HEK293 (cell line): Measurements from ENCODE around the gene PMF1.

Experiments
- CTCF ChIA-PET: fragments of 350-600 bp; formaldehyde crosslinking; extraction: SDS; loops from one replicate; lab custom pipeline; 2021; ENCODE audit warnings: antibody characterized with exemption; lab: Yijun Ruan, JAX
- POLR2A ChIA-PET: fragments of 300-600 bp; formaldehyde crosslinking; extraction: SDS; loops from one replicate; lab custom pipeline; 2020; ENCODE audit warnings: antibody characterized with exemption, inconsistent platforms; lab: Yijun Ruan, JAX
- H3K27ac ChIP-seq: fragments of 200-500 bp; sonication (Bioruptor generic); 2 replicates; pipeline ENCODE4 v1.5.1; 2014; ENCODE audit warnings: low read depth, low read length, control low read depth, inconsistent platforms; ENCODE audit errors: extremely low read depth
- H3K36me3 ChIP-seq, 2 experiments: fragments of 200-500 bp in 1 of 2; sonication (Bioruptor generic) in 1 of 2; 1 replicate in 1 of 2; 2 replicates in 1 of 2; pipeline ENCODE4 v1.5.1; 2014 to 2017; ENCODE audit warnings: inconsistent platforms in 2 of 2, low read length in 2 of 2; ENCODE audit not compliant: control insufficient read depth in 2 of 2, insufficient read depth in 1 of 2
- H3K4me1 ChIP-seq: fragments of 200-500 bp; sonication (Bioruptor generic); 2 replicates; pipeline ENCODE4 v1.5.1; 2014; ENCODE audit warnings: mild to moderate bottlenecking, low read length, inconsistent platforms; ENCODE audit not compliant: control insufficient read depth, insufficient read depth
- H3K4me3 ChIP-seq: 2 replicates; pipeline ENCODE4 v1.5.1; 2011; ENCODE audit warnings: low read depth, mild to moderate bottlenecking, control low read depth, low read length, moderate library complexity
- H3K9me3 ChIP-seq: fragments of 200-500 bp; sonication (Bioruptor generic); 2 replicates; pipeline ENCODE4 v1.5.1; 2014; ENCODE audit warnings: low read depth, low read length, inconsistent platforms; ENCODE audit not compliant: control insufficient read depth, insufficient read depth
- GLI2 ChIP-seq: fragments of 450-650 bp; formaldehyde crosslinking; IDR thresholded peaks from 2 replicates; pipeline ENCODE4; 2017; ENCODE audit warnings: missing biosample characterization, missing genetic modification characterization, low read depth, borderline replicate concordance
- HOXC10 ChIP-seq: sonication (generic); formaldehyde crosslinking; IDR thresholded peaks from 2 replicates; pipeline ENCODE4 v1.8.1; 2023; ENCODE audit warnings: mild to moderate bottlenecking, missing genetic modification reagents
- MZF1 ChIP-seq: fragments of 450-650 bp; formaldehyde crosslinking; IDR thresholded peaks from 2 replicates; pipeline ENCODE4 v1.5.1; 2017; ENCODE audit warnings: missing biosample characterization, missing genetic modification characterization, borderline replicate concordance
- ZBTB48 ChIP-seq: fragments of 450-650 bp; formaldehyde crosslinking; IDR thresholded peaks from 2 replicates; pipeline ENCODE4 v1.5.1; 2016; ENCODE audit warnings: missing biosample characterization, missing genetic modification characterization
- ZFP37 ChIP-seq: fragments of 450-650 bp; formaldehyde crosslinking; IDR thresholded peaks from 2 replicates; pipeline ENCODE4 v1.5.1; 2016; ENCODE audit warnings: missing biosample characterization, missing genetic modification characterization
- ZFP69B ChIP-seq: fragments of 450-650 bp; formaldehyde crosslinking; IDR thresholded peaks from 2 replicates; pipeline ENCODE4 v1.5.1; 2016; ENCODE audit warnings: missing biosample characterization, missing genetic modification characterization
- ZNF2 ChIP-seq: fragments of 450-650 bp; formaldehyde crosslinking; IDR thresholded peaks from 2 replicates; pipeline ENCODE4 v1.5.1; 2016; ENCODE audit warnings: missing biosample characterization, missing genetic modification characterization
- ZNF214 ChIP-seq: fragments of 450-650 bp; formaldehyde crosslinking; IDR thresholded peaks from 2 replicates; pipeline ENCODE4 v1.5.1; 2017; ENCODE audit warnings: missing biosample characterization, mild to moderate bottlenecking, missing genetic modification characterization, borderline replicate concordance
- ZNF350 ChIP-seq: fragments of 450-650 bp; formaldehyde crosslinking; IDR thresholded peaks from 2 replicates; pipeline ENCODE4 v1.5.0; 2017; ENCODE audit warnings: missing biosample characterization, mild to moderate bottlenecking, missing genetic modification characterization
- ZNF37A ChIP-seq: fragments of 450-650 bp; IDR thresholded peaks from 2 replicates; pipeline ENCODE4 v1.5.1; 2018; ENCODE audit warnings: missing biosample characterization, missing genetic modification characterization
- ZNF660 ChIP-seq: fragments of 450-650 bp; IDR thresholded peaks from 2 replicates; pipeline ENCODE4 v1.5.1; 2018; ENCODE audit warnings: missing biosample characterization, mild to moderate bottlenecking, missing genetic modification characterization
- TF ChIP-seq, protein P1 (sequence below): fragments of 450-650 bp; formaldehyde crosslinking; IDR thresholded peaks from 2 replicates; pipeline ENCODE4 v1.5.1; 2016; ENCODE audit warnings: missing biosample characterization, missing genetic modification characterization
- TF ChIP-seq, protein P2 (sequence below): fragments of 450-650 bp; formaldehyde crosslinking; IDR thresholded peaks from 2 replicates; pipeline ENCODE4 v1.5.1; 2016; ENCODE audit warnings: missing biosample characterization, missing genetic modification characterization
- TF ChIP-seq, protein P3 (sequence below): fragments of 450-650 bp; formaldehyde crosslinking; IDR thresholded peaks from 2 replicates; pipeline ENCODE4 v1.5.1; 2016; ENCODE audit warnings: missing biosample characterization, missing genetic modification characterization
- TF ChIP-seq, protein P4 (sequence below): fragments of 450-650 bp; formaldehyde crosslinking; IDR thresholded peaks from 2 replicates; pipeline ENCODE4 v1.5.1; 2016; ENCODE audit warnings: missing biosample characterization, missing genetic modification characterization
- TF ChIP-seq, protein P5 (sequence below): fragments of 450-650 bp; formaldehyde crosslinking; IDR thresholded peaks from 2 replicates; pipeline ENCODE4 v1.5.1; 2017; ENCODE audit warnings: missing biosample characterization, missing genetic modification characterization

The PMF1 gene

DNA sequence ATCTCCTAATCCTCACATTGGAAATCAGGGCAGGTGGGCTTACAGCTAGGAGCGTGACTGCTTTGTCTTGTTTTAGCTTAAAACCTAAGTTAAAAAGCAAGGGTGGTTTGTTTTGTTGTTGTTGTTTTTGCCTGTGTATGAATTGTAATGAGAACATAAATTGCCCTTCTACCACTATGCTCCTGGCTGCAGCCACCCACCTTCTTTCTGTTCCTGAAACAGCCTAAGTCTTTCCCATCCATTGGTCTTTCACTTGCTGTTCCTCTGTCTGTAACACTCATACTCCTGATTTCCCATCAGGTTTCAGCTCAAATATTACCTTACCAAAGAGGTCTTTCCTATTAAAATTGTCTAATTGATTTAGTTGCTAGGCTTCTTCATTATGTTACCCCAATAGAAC, 70.7 kb downstream of the PMF1 start:
- ChIA-PET POLR2A (interaction anchor here (0.6 to 2.3 kb wide), 9 partner anchors 8 to 218 kb away, joined by 3 to 19 read pairs (median 6); partner anchors contain the start of genes CCT3, GLMP and TSACC), CTCF (interaction anchor here (1.1 to 1.8 kb wide), 3 partner anchors 59 to 187 kb away, joined by 3 to 9 read pairs (median 4); no protein-coding TSS in a partner anchor)
- Histone ChIP-seq H3K27ac (no peak overlapping the region; the same call in 1 of the 2 replicates), H3K4me3 (peak overlapping the region; percentile 91), H3K4me1 (peaks cover 4% of the 10 kb centered on the region; the same call in 1 of the 2 replicates), H3K9me3 (no peaks in the 10 kb centered on the region), H3K36me3 (peaks cover 4 to 45% of the 10 kb centered on the region in 2 experiments; a peak in 2 of 3 replicates)
- TF ChIP-seq ZBTB48 (peak; percentile 28; the same call in 1 of the 2 replicates), ZNF350 (tag by site-specific recombination) (no peak), ZNF214 (tag by site-specific recombination) (no peak)
- TF ChIP-seq, protein P1, sequence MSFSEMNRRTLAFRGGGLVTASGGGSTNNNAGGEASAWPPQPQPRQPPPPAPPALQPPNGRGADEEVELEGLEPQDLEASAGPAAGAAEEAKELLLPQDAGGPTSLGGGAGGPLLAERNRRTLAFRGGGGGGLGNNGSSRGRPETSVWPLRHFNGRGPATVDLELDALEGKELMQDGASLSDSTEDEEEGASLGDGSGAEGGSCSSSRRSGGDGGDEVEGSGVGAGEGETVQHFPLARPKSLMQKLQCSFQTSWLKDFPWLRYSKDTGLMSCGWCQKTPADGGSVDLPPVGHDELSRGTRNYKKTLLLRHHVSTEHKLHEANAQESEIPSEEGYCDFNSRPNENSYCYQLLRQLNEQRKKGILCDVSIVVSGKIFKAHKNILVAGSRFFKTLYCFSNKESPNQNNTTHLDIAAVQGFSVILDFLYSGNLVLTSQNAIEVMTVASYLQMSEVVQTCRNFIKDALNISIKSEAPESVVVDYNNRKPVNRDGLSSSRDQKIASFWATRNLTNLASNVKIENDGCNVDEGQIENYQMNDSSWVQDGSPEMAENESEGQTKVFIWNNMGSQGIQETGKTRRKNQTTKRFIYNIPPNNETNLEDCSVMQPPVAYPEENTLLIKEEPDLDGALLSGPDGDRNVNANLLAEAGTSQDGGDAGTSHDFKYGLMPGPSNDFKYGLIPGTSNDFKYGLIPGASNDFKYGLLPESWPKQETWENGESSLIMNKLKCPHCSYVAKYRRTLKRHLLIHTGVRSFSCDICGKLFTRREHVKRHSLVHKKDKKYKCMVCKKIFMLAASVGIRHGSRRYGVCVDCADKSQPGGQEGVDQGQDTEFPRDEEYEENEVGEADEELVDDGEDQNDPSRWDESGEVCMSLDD: no peak

DNA sequence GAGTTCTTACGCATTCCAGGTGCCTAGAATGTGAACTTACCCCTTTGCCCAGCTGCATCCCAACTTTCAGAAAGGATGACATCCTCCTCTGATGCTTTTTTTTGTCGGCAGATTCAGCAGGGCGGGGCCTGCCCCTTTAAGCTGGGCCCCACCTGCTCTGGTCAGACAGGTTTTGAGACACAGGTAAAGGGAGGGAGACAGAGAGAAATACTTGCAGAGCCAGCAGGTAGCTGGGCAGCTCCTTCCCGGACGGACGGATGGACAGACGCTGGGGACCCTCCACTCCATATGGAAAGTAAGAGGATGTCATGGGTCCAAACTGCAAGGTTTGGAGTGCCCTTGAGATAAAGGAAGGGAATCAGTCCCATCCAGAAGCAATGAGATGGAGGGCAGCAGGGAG, 71.3 kb downstream of the PMF1 start, which contains the start of gene TMEM79:
Gene TMEM79, plus strand, starts transcription at position 214 of the 400 bp plus-strand sequence. CDS start 902 bp downstream, outside the sequence.
- H3K36me3 ChIP-seq: peaks cover 4 to 45% of the 10 kb centered on the region in 2 experiments; a peak in 2 of 3 replicates
- peak within 1 kb of the TSS; percentile 91 for H3K4me3 ChIP-seq
- TF ChIP-seq, protein P2, sequence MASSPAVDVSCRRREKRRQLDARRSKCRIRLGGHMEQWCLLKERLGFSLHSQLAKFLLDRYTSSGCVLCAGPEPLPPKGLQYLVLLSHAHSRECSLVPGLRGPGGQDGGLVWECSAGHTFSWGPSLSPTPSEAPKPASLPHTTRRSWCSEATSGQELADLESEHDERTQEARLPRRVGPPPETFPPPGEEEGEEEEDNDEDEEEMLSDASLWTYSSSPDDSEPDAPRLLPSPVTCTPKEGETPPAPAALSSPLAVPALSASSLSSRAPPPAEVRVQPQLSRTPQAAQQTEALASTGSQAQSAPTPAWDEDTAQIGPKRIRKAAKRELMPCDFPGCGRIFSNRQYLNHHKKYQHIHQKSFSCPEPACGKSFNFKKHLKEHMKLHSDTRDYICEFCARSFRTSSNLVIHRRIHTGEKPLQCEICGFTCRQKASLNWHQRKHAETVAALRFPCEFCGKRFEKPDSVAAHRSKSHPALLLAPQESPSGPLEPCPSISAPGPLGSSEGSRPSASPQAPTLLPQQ: peak; percentile 66
- TF ChIP-seq, protein P3, sequence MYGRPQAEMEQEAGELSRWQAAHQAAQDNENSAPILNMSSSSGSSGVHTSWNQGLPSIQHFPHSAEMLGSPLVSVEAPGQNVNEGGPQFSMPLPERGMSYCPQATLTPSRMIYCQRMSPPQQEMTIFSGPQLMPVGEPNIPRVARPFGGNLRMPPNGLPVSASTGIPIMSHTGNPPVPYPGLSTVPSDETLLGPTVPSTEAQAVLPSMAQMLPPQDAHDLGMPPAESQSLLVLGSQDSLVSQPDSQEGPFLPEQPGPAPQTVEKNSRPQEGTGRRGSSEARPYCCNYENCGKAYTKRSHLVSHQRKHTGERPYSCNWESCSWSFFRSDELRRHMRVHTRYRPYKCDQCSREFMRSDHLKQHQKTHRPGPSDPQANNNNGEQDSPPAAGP (tag by site-specific recombination): no peak
- TF ChIP-seq ZNF2 (tag by site-specific recombination) (no peak), GLI2 (tag by site-specific recombination) (no peak), ZFP37 (tag by site-specific recombination) (no peak), ZFP69B (tag by site-specific recombination) (peak; percentile 59; the same call in 1 of the 2 replicates), ZNF660 (tag by site-specific recombination) (no peak)
- TF ChIP-seq, protein P4, sequence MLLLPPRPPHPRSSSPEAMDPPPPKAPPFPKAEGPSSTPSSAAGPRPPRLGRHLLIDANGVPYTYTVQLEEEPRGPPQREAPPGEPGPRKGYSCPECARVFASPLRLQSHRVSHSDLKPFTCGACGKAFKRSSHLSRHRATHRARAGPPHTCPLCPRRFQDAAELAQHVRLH: no peak

DNA sequence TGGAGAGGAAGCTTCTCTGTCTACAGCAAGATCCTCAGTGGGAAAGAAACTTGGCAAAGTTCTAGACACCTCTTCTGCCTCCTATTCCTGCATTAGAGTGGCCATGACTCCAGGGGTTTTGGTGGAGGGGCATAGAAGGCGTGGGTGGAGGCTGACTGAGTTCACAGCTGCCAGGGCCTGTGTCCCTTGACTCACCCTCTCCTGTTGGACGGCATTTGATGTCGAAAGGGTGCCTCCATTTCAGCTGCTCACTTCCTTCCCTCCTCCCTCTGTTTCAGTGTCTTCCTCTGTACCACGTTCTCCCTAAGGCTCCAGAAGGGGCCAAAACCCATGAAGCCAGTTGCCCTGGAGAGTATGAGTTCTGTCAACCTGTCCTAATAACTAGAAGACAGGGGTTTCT, 72.0 kb downstream of the PMF1 start:
- ChIA-PET CTCF (interaction anchor here (0.8 kb wide), 1 partner anchor 35 kb away, joined by 4 read pairs; no protein-coding TSS in a partner anchor), POLR2A (no interaction called here)
- H3K9me3 ChIP-seq: no peaks in the 10 kb centered on the region
- H3K27ac ChIP-seq: no peak overlapping the region
- TF ChIP-seq HOXC10 (no peak), ZNF37A (no peak), MZF1 (tag by site-specific recombination) (no peak)
- TF ChIP-seq, protein P5, sequence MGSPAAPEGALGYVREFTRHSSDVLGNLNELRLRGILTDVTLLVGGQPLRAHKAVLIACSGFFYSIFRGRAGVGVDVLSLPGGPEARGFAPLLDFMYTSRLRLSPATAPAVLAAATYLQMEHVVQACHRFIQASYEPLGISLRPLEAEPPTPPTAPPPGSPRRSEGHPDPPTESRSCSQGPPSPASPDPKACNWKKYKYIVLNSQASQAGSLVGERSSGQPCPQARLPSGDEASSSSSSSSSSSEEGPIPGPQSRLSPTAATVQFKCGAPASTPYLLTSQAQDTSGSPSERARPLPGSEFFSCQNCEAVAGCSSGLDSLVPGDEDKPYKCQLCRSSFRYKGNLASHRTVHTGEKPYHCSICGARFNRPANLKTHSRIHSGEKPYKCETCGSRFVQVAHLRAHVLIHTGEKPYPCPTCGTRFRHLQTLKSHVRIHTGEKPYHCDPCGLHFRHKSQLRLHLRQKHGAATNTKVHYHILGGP (tag by site-specific recombination): no peak
- H3K36me3 ChIP-seq: peaks cover 4 to 43% of the 10 kb centered on the region in 2 experiments; a peak in 2 of 3 replicates
- H3K4me3 ChIP-seq: no peak overlapping the region
- H3K4me1 ChIP-seq: peaks cover 4% of the 10 kb centered on the region; the same call in 1 of the 2 replicates

More for the DNA sequence above, 71.3 kb downstream of the PMF1 start, which contains the start of gene TMEM79:
- CTCF ChIA-PET: interaction anchor here (1.1 to 1.2 kb wide), 2 partner anchors 162 to 187 kb away, joined by 3 to 4 read pairs; no protein-coding TSS in a partner anchor
- peaks cover 4% of the 10 kb centered on the region; the same call in 1 of the 2 replicates for H3K4me1 ChIP-seq
- POLR2A ChIA-PET: interaction anchor here (1.0 to 1.8 kb wide), 2 partner anchors 10 to 54 kb away, joined by 4 to 10 read pairs; partner anchors contain the start of genes CCT3 and TSACC
- peak within 1 kb of the TSS; percentile 67; the same call in 1 of the 2 replicates for H3K27ac ChIP-seq
- H3K9me3 ChIP-seq: no peaks in the 10 kb centered on the region
